Panc1 (cell line): Measurements from ENCODE around the gene ELOB.

Experiments used
- CTCF ChIP-seq: fragments of 450-650 bp; IDR thresholded peaks from 2 replicates; pipeline ENCODE4 v1.5.1; 2017; ENCODE audit warnings: mild to moderate bottlenecking
- POLR2AphosphoS5 ChIP-seq: IDR thresholded peaks from 2 replicates; pipeline ENCODE4 v1.6.1; 2012; ENCODE audit warnings: mild to moderate bottlenecking, low read depth, low read length, moderate library complexity
- REST ChIP-seq, 2 experiments: IDR thresholded peaks; 2 replicates each; pipeline ENCODE4 v1.6.1; 2011 to 2012; ENCODE audit warnings: low read depth in 2 of 2, control low read depth in 1 of 2, low read length in 1 of 2, mild to moderate bottlenecking in 1 of 2, moderate library complexity in 1 of 2; ENCODE audit not compliant: insufficient read depth in 1 of 2

- TF ChIP-seq CTCF (no peak), REST (IDR thresholded peaks at IDR 0.05; ENCODE audit: insufficient read depth in 1 of 2, low read depth in 2 of 2, low read length in 1 of 2) (no peak), POLR2AphosphoS5 (no peak)
These were observed 44.5 kb upstream of the ELOB start for GRCh38 chr16:2821487-2822157.
